B cell (primary cell): ENCODE results near the gene GTF2H2C. TPM values are rescaled to one million over a fixed set of nuclear protein-coding genes. Genes with fewer than 3 reads are reported as not detected.

ENCODE experiments used
- ATAC-seq: fragments of 200-7000 bp; cut with Tn5 transposase; one replicate; pipeline ENCODE4 v1.10.0; 2021; ENCODE audit warnings: low read depth, mild to moderate bottlenecking, moderate number of reproducible peaks, moderate library complexity
- CTCF ChIA-PET: fragments of 350-600 bp; sonication (Branson Sonifier 250); formaldehyde crosslinking; loops from one replicate; lab custom pipeline; 2021; ENCODE audit warnings: antibody characterized with exemption, inconsistent platforms; lab: Charles Lee
- POLR2A ChIA-PET: fragments of 350-600 bp; sonication (Branson Sonifier 250); formaldehyde crosslinking; loops from one replicate; lab custom pipeline; 2021; ENCODE audit warnings: antibody characterized with exemption; lab: Charles Lee
- DNase-seq: peaks from one replicate; pipeline ENCODE4 v3.0.0; 2013
- H2AFZ ChIP-seq: 2 replicates; pipeline ENCODE4 v1.6.1; 2012; ENCODE audit warnings: mild to moderate bottlenecking, low read depth, low read length; ENCODE audit not compliant: insufficient read depth, poor library complexity, severe bottlenecking
- H3K27ac ChIP-seq, 2 donors: 1 replicate in 1 of 2; 2 replicates in 1 of 2; pipeline ENCODE4 v1.5.1; 2012 to 2013; ENCODE audit warnings: low read length in 2 of 2, mild to moderate bottlenecking in 2 of 2, moderate library complexity in 1 of 2
- H3K27me3 ChIP-seq, 4 experiments: fragments of 200-600 bp in 1 of 4; sonication (generic) in 1 of 4; replicated peaks in 1 of 4; 1 replicate in 2 of 4; 2 replicates in 2 of 4; pipeline versions ENCODE4 v1.6.1 to v1.7.0; 2013 to 2016; ENCODE audit warnings: low read length in 3 of 4, mild to moderate bottlenecking in 2 of 4, mixed read lengths in 1 of 4, moderate library complexity in 1 of 4; ENCODE audit not compliant: insufficient read depth in 4 of 4, control insufficient read depth in 3 of 4; ENCODE audit errors: control extremely low read depth in 1 of 4
- H3K36me3 ChIP-seq, 2 experiments: replicated peaks in 1 of 2; 1 replicate in 1 of 2; 2 replicates in 1 of 2; pipeline versions ENCODE4 v1.6.1 to v1.7.1; 2013; ENCODE audit warnings: low read length in 1 of 2; ENCODE audit not compliant: insufficient read depth in 2 of 2, control insufficient read depth in 1 of 2; ENCODE audit errors: control extremely low read depth in 1 of 2, extremely low read depth in 1 of 2
- H3K4me1 ChIP-seq, 2 donors: fragments of 200-600 bp in 1 of 2; sonication (generic) in 1 of 2; 1 replicate in 1 of 2; 2 replicates in 1 of 2; pipeline versions ENCODE4 v1.5.1 to v1.6.1; 2013 to 2017; ENCODE audit warnings: low read length in 2 of 2; ENCODE audit not compliant: control insufficient read depth in 2 of 2, insufficient read depth in 2 of 2
- H3K4me2 ChIP-seq: replicated peaks from 2 replicates; pipeline ENCODE3; 2012; ENCODE audit warnings: mild to moderate bottlenecking, low read depth, low read length; ENCODE audit not compliant: poor library complexity, severe bottlenecking
- H3K4me3 ChIP-seq, 5 experiments: fragments of 200-600 bp in 1 of 5; sonication (generic) in 1 of 5; 1 replicate in 3 of 5; 2 replicates in 2 of 5; pipeline versions ENCODE4 v1.5.1 to v1.7.0; 2011 to 2016; ENCODE audit warnings: low read length in 4 of 5, mild to moderate bottlenecking in 4 of 5, low read depth in 2 of 5, control low read depth in 1 of 5, moderate library complexity in 1 of 5; ENCODE audit not compliant: insufficient read depth in 1 of 5; ENCODE audit errors: control extremely low read depth in 1 of 5, extremely low read depth in 1 of 5
- H3K79me2 ChIP-seq: fragments of 200-600 bp; sonication (generic); one replicate; pipeline ENCODE4 v1.6.0; 2016; ENCODE audit warnings: low read length; ENCODE audit not compliant: control insufficient read depth, insufficient read depth
- H3K9ac ChIP-seq: fragments of 200-600 bp; sonication (generic); 2 replicates; pipeline ENCODE4 v1.6.1; 2017; ENCODE audit warnings: mild to moderate bottlenecking, low read length, moderate library complexity
- H3K9me3 ChIP-seq, 3 donors: one replicate each; pipeline versions ENCODE4 v1.6.1 to v1.7.1; 2013; ENCODE audit warnings: low read length in 2 of 3; ENCODE audit not compliant: control insufficient read depth in 2 of 3, insufficient read depth in 1 of 3; ENCODE audit errors: control extremely low read depth in 1 of 3
- H4K20me1 ChIP-seq: 2 replicates; pipeline ENCODE4 v1.6.0; 2012; ENCODE audit warnings: mild to moderate bottlenecking, low read length; ENCODE audit not compliant: insufficient read depth, control insufficient read depth, poor library complexity, severe bottlenecking
- H3K27ac Mint-ChIP-seq: one replicate; pipeline ENCODE4 v1.8.0; 2021; ENCODE audit warnings: mixed read lengths
- H3K27me3 Mint-ChIP-seq: one replicate; pipeline ENCODE4 v1.8.0; 2021; ENCODE audit warnings: mixed read lengths
- H3K4me1 Mint-ChIP-seq: one replicate; pipeline ENCODE4 v1.8.0; 2021; ENCODE audit warnings: mixed read lengths
- H3K4me3 Mint-ChIP-seq: one replicate; pipeline ENCODE4 v1.8.0; 2021; ENCODE audit warnings: mixed read lengths
- H3K9me3 Mint-ChIP-seq: one replicate; pipeline ENCODE4 v1.8.0; 2022; ENCODE audit warnings: mixed read lengths; ENCODE audit not compliant: insufficient read depth
- CTCF ChIP-seq: fragments of 200-600 bp; IDR thresholded peaks from one replicate; pipeline ENCODE4 v1.8.0; 2022; ENCODE audit warnings: antibody characterized with exemption, mild to moderate bottlenecking
- EZH2 ChIP-seq: IDR thresholded peaks from 2 replicates; pipeline ENCODE4 v1.6.1; 2012; ENCODE audit warnings: borderline replicate concordance, low read depth, mild to moderate bottlenecking, moderate library complexity, low read length; ENCODE audit not compliant: insufficient read depth, poor library complexity, severe bottlenecking
- WGBS: methylation state at CpG from one replicate; pipeline ENCODE4 v1.1.5; 2013; ENCODE audit warnings: missing lambda C conversion rate; ENCODE audit not compliant: insufficient coverage; 5-methylcytosine and 5-hydroxymethylcytosine counted together
- intact Hi-C: fragments of 100-400 bp; cut with micrococcal nuclease; formaldehyde crosslinking; loops from one replicate; pipeline ENCODE4 v1.10.0; 2022
- polyA plus RNA-seq: library from polyadenylated mRNA; depleted of rRNA; stranded (reverse); fragments of >200 nt; gene quantifications from 2 replicates; pipeline ENCODE4 v1.2.3, GENCODE V29; 2012
- total RNA-seq, 2 donors: library from RNA; stranded (reverse); fragments of 120-200 nt in 1 of 2; gene quantifications; 1 replicate in 1 of 2; 2 replicates in 1 of 2; pipeline versions ENCODE4 v1.2.3 to v1.2.4, GENCODE V29; 2013 to 2022

GTF2H2C gene
- total and polyA plus RNA-seq, 2 donors (not counting 1 experiment from before 2014, with no cell fraction given): 13.2 to 46.2 TPM

- H3K79me2 ChIP-seq: no peaks in the 10 kb centered on the region
- Mint-ChIP-seq H3K9me3 (no peaks in the 10 kb centered on the region), H3K27me3 (peaks cover 21% of the 10 kb centered on the region), H3K27ac (no peak overlapping the region), H3K4me3 (no peak overlapping the region), H3K4me1 (no peaks in the 10 kb centered on the region)
- H3K9ac ChIP-seq: no peak overlapping the region
- no peak overlapping the region for H3K4me2 ChIP-seq
- no peaks in the 10 kb centered on the region for H3K9me3 ChIP-seq
- H3K4me1 ChIP-seq: no peaks in the 10 kb centered on the region
- POLR2A ChIA-PET: no interaction called here
- no peaks in the 10 kb centered on the region for H4K20me1 ChIP-seq
- CTCF ChIA-PET: no interaction called here
- ATAC-seq (no peak), DNase-seq (no peak)
- H3K27ac ChIP-seq: no peak overlapping the region
- WGBS: no CpG with 5 or more reads among the region's 2 CpGs
- no peaks in the 10 kb centered on the region for H3K36me3 ChIP-seq
- no peak for TF ChIP-seq CTCF
- TF ChIP-seq EZH2: no peak
- intact Hi-C loops: no loop called here
- no peak overlapping the region for H3K4me3 ChIP-seq
- no peak overlapping the region for H2AFZ ChIP-seq
- peaks cover 0 to 3% (median 0%) of the 10 kb centered on the region in 4 experiments for H3K27me3 ChIP-seq
Observed at GRCh38 chr5:69525490-69525889, 34.5 kb upstream of the GTF2H2C start.

GRCh38 chr5:69526660-69527059 lies 33.3 kb upstream of the GTF2H2C start:
- H4K20me1 ChIP-seq: no peaks in the 10 kb centered on the region
- DNase-seq: no peak
- H3K36me3 ChIP-seq: no peaks in the 10 kb centered on the region
- WGBS: 100% methylated on average over 5 of the region's 9 CpGs
- no peak overlapping the region for H3K4me3 Mint-ChIP-seq
- CTCF ChIA-PET: no interaction called here
- H3K4me2 ChIP-seq: no peak overlapping the region
- TF ChIP-seq EZH2 (no peak), CTCF (no peak)
- intact Hi-C loops: no loop called here
- no peaks in the 10 kb centered on the region for H3K9me3 ChIP-seq
- no peaks in the 10 kb centered on the region for H3K79me2 ChIP-seq
- H3K4me1 ChIP-seq: no peaks in the 10 kb centered on the region
- no peak overlapping the region for H3K9ac ChIP-seq
- H3K9me3 Mint-ChIP-seq: no peaks in the 10 kb centered on the region
- peaks cover 0 to 3% (median 0%) of the 10 kb centered on the region in 4 experiments for H3K27me3 ChIP-seq
- H3K27ac Mint-ChIP-seq: no peak overlapping the region
- no peak overlapping the region for H3K4me3 ChIP-seq
- H3K27me3 Mint-ChIP-seq: peaks cover 24% of the 10 kb centered on the region
- H3K27ac ChIP-seq: no peak overlapping the region
- POLR2A ChIA-PET: no interaction called here
- no peaks in the 10 kb centered on the region for H3K4me1 Mint-ChIP-seq
- no peak for ATAC-seq
- no peak overlapping the region for H2AFZ ChIP-seq
